A549 (cell line): ENCODE results near the gene GABBR2.

Experiments
- ESRRA ChIP-seq: fragments of 150-350 bp; IDR thresholded peaks from 2 replicates; pipeline ENCODE4 v1.6.1; 2014; ENCODE audit warnings: mild to moderate bottlenecking, low read length, borderline replicate concordance
- TF ChIP-seq, protein P1 (sequence below): fragments of 200-600 bp; sonication (generic); IDR thresholded peaks from 2 replicates; pipeline ENCODE4 v1.6.1; 2016; ENCODE audit warnings: antibody characterized with exemption, mild to moderate bottlenecking, moderate library complexity

DNA sequence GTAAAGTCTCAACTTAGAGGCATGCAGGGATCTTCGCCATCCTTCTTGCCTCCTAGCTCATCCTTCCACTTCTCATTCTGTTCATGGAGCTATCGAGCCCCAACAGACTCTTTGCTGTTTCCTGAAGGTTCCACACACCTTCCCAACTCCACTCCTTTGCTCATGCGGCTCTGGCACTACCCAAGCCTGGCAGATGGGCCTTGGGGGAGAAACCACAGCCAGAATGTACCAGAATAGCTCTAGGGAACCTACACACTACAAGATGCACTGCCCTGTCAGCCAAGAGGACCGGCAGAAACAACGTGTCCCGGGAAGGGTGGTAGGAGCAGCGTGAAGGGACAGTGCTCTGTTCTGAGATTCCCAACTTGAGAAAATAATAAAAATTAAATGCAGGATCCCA, 178.9 kb downstream of the GABBR2 start:
- TF ChIP-seq ESRRA, result no peak
- TF ChIP-seq, protein P1, sequence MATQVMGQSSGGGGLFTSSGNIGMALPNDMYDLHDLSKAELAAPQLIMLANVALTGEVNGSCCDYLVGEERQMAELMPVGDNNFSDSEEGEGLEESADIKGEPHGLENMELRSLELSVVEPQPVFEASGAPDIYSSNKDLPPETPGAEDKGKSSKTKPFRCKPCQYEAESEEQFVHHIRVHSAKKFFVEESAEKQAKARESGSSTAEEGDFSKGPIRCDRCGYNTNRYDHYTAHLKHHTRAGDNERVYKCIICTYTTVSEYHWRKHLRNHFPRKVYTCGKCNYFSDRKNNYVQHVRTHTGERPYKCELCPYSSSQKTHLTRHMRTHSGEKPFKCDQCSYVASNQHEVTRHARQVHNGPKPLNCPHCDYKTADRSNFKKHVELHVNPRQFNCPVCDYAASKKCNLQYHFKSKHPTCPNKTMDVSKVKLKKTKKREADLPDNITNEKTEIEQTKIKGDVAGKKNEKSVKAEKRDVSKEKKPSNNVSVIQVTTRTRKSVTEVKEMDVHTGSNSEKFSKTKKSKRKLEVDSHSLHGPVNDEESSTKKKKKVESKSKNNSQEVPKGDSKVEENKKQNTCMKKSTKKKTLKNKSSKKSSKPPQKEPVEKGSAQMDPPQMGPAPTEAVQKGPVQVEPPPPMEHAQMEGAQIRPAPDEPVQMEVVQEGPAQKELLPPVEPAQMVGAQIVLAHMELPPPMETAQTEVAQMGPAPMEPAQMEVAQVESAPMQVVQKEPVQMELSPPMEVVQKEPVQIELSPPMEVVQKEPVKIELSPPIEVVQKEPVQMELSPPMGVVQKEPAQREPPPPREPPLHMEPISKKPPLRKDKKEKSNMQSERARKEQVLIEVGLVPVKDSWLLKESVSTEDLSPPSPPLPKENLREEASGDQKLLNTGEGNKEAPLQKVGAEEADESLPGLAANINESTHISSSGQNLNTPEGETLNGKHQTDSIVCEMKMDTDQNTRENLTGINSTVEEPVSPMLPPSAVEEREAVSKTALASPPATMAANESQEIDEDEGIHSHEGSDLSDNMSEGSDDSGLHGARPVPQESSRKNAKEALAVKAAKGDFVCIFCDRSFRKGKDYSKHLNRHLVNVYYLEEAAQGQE, result no peak
